ENCODE measurements around the gene LNPEP.
A peak's percentile ranks its signal among the peaks of the same experiment; 100 is the strongest.

The LNPEP gene

GRCh38 chr5:96934708-96935558 is 947 bp upstream of the LNPEP start:
- TF ChIP-seq CTCF (IDR thresholded peaks at IDR 0.05; ENCODE audit: insufficient read depth, low read depth, low read length, missing control alignments) = no peak
- peak; percentile 97 for DNase-seq (ENCODE audit: low read depth)
- H3K4me3 ChIP-seq (ENCODE audit: low read length) = peak overlapping the region; percentile 82

- peak; percentile 40 for DNase-seq (ENCODE audit: low read depth)
- TF ChIP-seq CTCF (IDR thresholded peaks at IDR 0.05; ENCODE audit: insufficient read depth, low read depth, low read length, missing control alignments) = no peak
- H3K4me3 ChIP-seq (ENCODE audit: low read length) = peak overlapping the region; percentile 82
These were observed 796 bp downstream of the LNPEP start for GRCh38 chr5:96936431-96937320.

GRCh38 chr5:96940586-96940985 is 4.7 kb downstream of the LNPEP start:
- H3K4me3 ChIP-seq (ENCODE audit: low read length) = no peak overlapping the region
- DNase-seq (ENCODE audit: low read depth) = no peak
- TF ChIP-seq CTCF (IDR thresholded peaks at IDR 0.05; ENCODE audit: insufficient read depth, low read depth, low read length, missing control alignments) = no peak

GRCh38 chr5:96941140-96941539 is 5.3 kb downstream of the LNPEP start:
- no peak overlapping the region for H3K4me3 ChIP-seq (ENCODE audit: low read length)
- DNase-seq (ENCODE audit: low read depth) = no peak
- TF ChIP-seq CTCF (IDR thresholded peaks at IDR 0.05; ENCODE audit: insufficient read depth, low read depth, low read length, missing control alignments) = no peak

GRCh38 chr5:96942078-96942477 is 6.2 kb downstream of the LNPEP start:
- no peak overlapping the region for H3K4me3 ChIP-seq (ENCODE audit: low read length)
- no peak for DNase-seq (ENCODE audit: low read depth)
- TF ChIP-seq CTCF (IDR thresholded peaks at IDR 0.05; ENCODE audit: insufficient read depth, low read depth, low read length, missing control alignments) = no peak

GRCh38 chr5:96942911-96943310 is 7.0 kb downstream of the LNPEP start:
- no peak overlapping the region for H3K4me3 ChIP-seq (ENCODE audit: low read length)
- DNase-seq (ENCODE audit: low read depth) = no peak

More at GRCh38 chr5:96942911-96943310, 7.0 kb downstream of the LNPEP start:
- TF ChIP-seq CTCF (IDR thresholded peaks at IDR 0.05; ENCODE audit: insufficient read depth, low read depth, low read length, missing control alignments) = no peak

All from epithelial cell of esophagus (primary cell).